K562 (cell line): ENCODE measurements around the gene KCNQ2. TPM values are rescaled to one million over a fixed set of nuclear protein-coding genes. Genes with fewer than 3 reads are reported as not detected.

ENCODE experiments used
- ATF3 ChIP-seq, 2 experiments: fragments of 450-650 bp in 1 of 2; sonication (generic) in 1 of 2; formaldehyde crosslinking in 1 of 2; IDR thresholded peaks in 1 of 2; conservative IDR thresholded peaks in 1 of 2; 2 replicates each; pipeline versions ENCODE4 v1.6.1 to v1.8.1; 2016 to 2023; ENCODE audit warnings: mild to moderate bottlenecking in 2 of 2, moderate library complexity in 2 of 2, inconsistent platforms in 1 of 2, missing genetic modification reagents in 1 of 2
- CREB3 ChIP-seq: fragments of 450-650 bp; conservative IDR thresholded peaks from 2 replicates; pipeline ENCODE4 v1.6.1; 2016; ENCODE audit warnings: missing genetic modification characterization, low read depth, mild to moderate bottlenecking, missing compliant biosample characterization, moderate library complexity
- E2F5 ChIP-seq: sonication (generic); formaldehyde crosslinking; IDR thresholded peaks from 2 replicates; pipeline ENCODE4 v1.8.0; 2022; ENCODE audit warnings: mild to moderate bottlenecking, missing genetic modification reagents
- FOXA1 ChIP-seq: fragments of 450-650 bp; IDR thresholded peaks from 2 replicates; pipeline ENCODE4 v1.6.1; 2016; ENCODE audit warnings: mild to moderate bottlenecking, borderline replicate concordance
- FOXP1 ChIP-seq: sonication (generic); formaldehyde crosslinking; IDR thresholded peaks from 2 replicates; pipeline ENCODE4 v1.8.0; 2022; ENCODE audit warnings: mild to moderate bottlenecking, missing genetic modification reagents
- HOXB6 ChIP-seq: fragments of 250-450 bp; sonication (Bioruptor Pico); IDR thresholded peaks from 2 replicates; pipeline ENCODE4 v1.5.1; 2022; ENCODE audit warnings: mild to moderate bottlenecking, borderline replicate concordance
- PYGO2 ChIP-seq: fragments of 450-650 bp; IDR thresholded peaks from 2 replicates; pipeline ENCODE4 v1.6.1; 2016; ENCODE audit warnings: mild to moderate bottlenecking, missing genetic modification characterization, moderate library complexity, missing compliant biosample characterization
- SMAD3 ChIP-seq: fragments of 450-650 bp; formaldehyde crosslinking; conservative IDR thresholded peaks from 2 replicates; pipeline ENCODE4 v1.4.0; 2020; ENCODE audit warnings: mild to moderate bottlenecking
- SUPT5H ChIP-seq: fragments of 450-650 bp; IDR thresholded peaks from 2 replicates; pipeline ENCODE4 v1.6.1; 2016
- TEAD1 ChIP-seq, 2 experiments: fragments of 450-650 bp in 1 of 2; sonication (generic) in 1 of 2; formaldehyde crosslinking; IDR thresholded peaks; 2 replicates each; pipeline versions ENCODE4 v1.4.0 to v1.8.0; 2020 to 2022; ENCODE audit warnings: mild to moderate bottlenecking in 2 of 2, missing genetic modification reagents in 1 of 2
- THAP7 ChIP-seq: fragments of 250-450 bp; sonication (Bioruptor Pico); IDR thresholded peaks from 2 replicates; pipeline ENCODE4 v1.5.0; 2021
- XRCC5 ChIP-seq: fragments of 200-400 bp; formaldehyde crosslinking; IDR thresholded peaks from 2 replicates; pipeline ENCODE4 v1.6.1; 2017; ENCODE audit warnings: low read depth, mild to moderate bottlenecking, low read length
- ZNF12 ChIP-seq: sonication (generic); formaldehyde crosslinking; IDR thresholded peaks from 2 replicates; pipeline ENCODE4 v1.4.0; 2020; ENCODE audit warnings: mild to moderate bottlenecking, missing genetic modification reagents
- ZNF175 ChIP-seq: fragments of 200-800 bp; sonication (Bioruptor generic); IDR thresholded peaks from 2 replicates; pipeline ENCODE4 v1.6.1; 2016; ENCODE audit warnings: low read depth, mild to moderate bottlenecking, missing genetic modification characterization, missing compliant biosample characterization
- ZNF561 ChIP-seq: fragments of 450-650 bp; formaldehyde crosslinking; conservative IDR thresholded peaks from 2 replicates; pipeline ENCODE4 v1.4.0; 2020; ENCODE audit warnings: mild to moderate bottlenecking, moderate library complexity
- ZNF830 ChIP-seq: fragments of 250-450 bp; sonication (Bioruptor Pico); IDR thresholded peaks from 2 replicates; pipeline ENCODE4 v1.5.0; 2021; ENCODE audit warnings: mild to moderate bottlenecking
- ZSCAN29 ChIP-seq: fragments of 450-650 bp; IDR thresholded peaks from 2 replicates; pipeline ENCODE4 v1.6.1; 2017
- polyA plus RNA-seq, 8 experiments: library from polyadenylated mRNA; depleted of rRNA in 4 of 8; stranded (reverse) in 5 of 8; unstranded in 3 of 8; fragments of >200 nt; fragmentation: Nextera tagmentation in 2 of 8; fragmentation: Illumina TruSeq in 1 of 8; extraction: Ambion mirVana in 2 of 8; extraction: Trizol in 1 of 8; gene quantifications; 2 replicates each; pipeline versions ENCODE4 v1.2.1 to v1.2.3, GENCODE V29; 2011 to 2014; ENCODE audit warnings: inconsistent platforms in 1 of 8, missing spikeins in 1 of 8
- total RNA-seq, 7 experiments: library from RNA; depleted of rRNA in 6 of 7; stranded (reverse); fragments of >200 nt in 6 of 7; fragmentation: Illumina TruSeq in 2 of 7; extraction: Trizol in 2 of 7; gene quantifications; 2 replicates each; pipeline versions ENCODE4 v1.2.1 to v1.2.3, GENCODE V29; 2011 to 2021; ENCODE audit warnings: low replicate concordance in 1 of 7

The KCNQ2 gene
- total and polyA plus RNA-seq, 9 of the 15 experiments (the other 6 are each of a cell fraction or from before 2014, with no cell fraction given), result 0.13 to 0.16 TPM; not detected in 7

GRCh38 chr20:63495741-63496595 lies 23.5 kb upstream of the KCNQ2 start (continued):
- TF ChIP-seq ATF3 (IDR thresholded peaks at IDR 0.05) (no peak), ATF3 (CRISPR knock-in tag; conservative IDR thresholded peaks at IDR 0.05) (no peak), ZNF561 (CRISPR knock-in tag) (no peak), TEAD1 (CRISPR knock-in tag; IDR thresholded peaks at IDR 0.05) (peak in 1 of 2 experiments; percentile 64; a peak in 1 of 4 replicates), CREB3 (tag) (no peak), FOXP1 (CRISPR knock-in tag) (0 out of 2 replicates have a peak, but pooled peaks have one; percentile 46), SMAD3 (CRISPR knock-in tag) (no peak), XRCC5 (no peak), PYGO2 (tag) (no peak), ZNF175 (CRISPR knock-in tag) (no peak), FOXA1 (no peak), ZSCAN29 (no peak), SUPT5H (no peak), THAP7 (CRISPR knock-in tag) (no peak), E2F5 (CRISPR knock-in tag) (no peak), ZNF12 (no peak), HOXB6 (no peak), ZNF830 (CRISPR knock-in tag) (no peak)
